CD4-positive, alpha-beta T cell (primary cell): Measurements from ENCODE around the gene FRMD8. TPM values are rescaled to one million over a fixed set of nuclear protein-coding genes. Genes with fewer than 3 reads are reported as not detected.

Experiments
- ATAC-seq: fragments of 200-7000 bp; cut with Tn5 transposase; one replicate; pipeline ENCODE4 v1.10.0; 2022; ENCODE audit warnings: mild to moderate bottlenecking; ENCODE audit not compliant: poor library complexity
- CTCF ChIA-PET: fragments of 350-600 bp; sonication (Branson Sonifier 250); formaldehyde crosslinking; loops from one replicate; lab custom pipeline; 2021; ENCODE audit warnings: antibody characterized with exemption, inconsistent platforms; lab: Charles Lee
- POLR2A ChIA-PET: fragments of 350-600 bp; sonication (Branson Sonifier 250); formaldehyde crosslinking; loops from one replicate; lab custom pipeline; 2021; ENCODE audit warnings: antibody characterized with exemption, inconsistent platforms; lab: Charles Lee
- DNase-seq, 14 experiments: peaks; one replicate each; pipeline ENCODE4 v3.0.0-alpha.2; 2013 to 2020; ENCODE audit warnings: mixed read lengths in 2 of 14
- H3K27ac ChIP-seq, 2 donors: one replicate each; pipeline versions ENCODE4 v1.5.1 to v1.7.0; 2013; ENCODE audit warnings: low read length in 2 of 2, low read depth in 1 of 2, mild to moderate bottlenecking in 1 of 2
- H3K27me3 ChIP-seq, 2 experiments: 1 replicate in 1 of 2; 2 replicates in 1 of 2; pipeline versions ENCODE4 v1.6.1 to v1.7.0; 2013; ENCODE audit warnings: low read length in 2 of 2, control low read depth in 1 of 2, mild to moderate bottlenecking in 1 of 2, moderate library complexity in 1 of 2; ENCODE audit not compliant: insufficient read depth in 2 of 2, control insufficient read depth in 1 of 2
- H3K36me3 ChIP-seq: one replicate; pipeline ENCODE4 v1.6.1; 2013; ENCODE audit warnings: low read length, control low read depth; ENCODE audit not compliant: insufficient read depth
- H3K4me1 ChIP-seq: one replicate; pipeline ENCODE4 v1.6.1; 2013; ENCODE audit warnings: low read length, control low read depth; ENCODE audit not compliant: insufficient read depth
- H3K4me3 ChIP-seq: one replicate; pipeline ENCODE4 v1.5.1; 2013; ENCODE audit warnings: mild to moderate bottlenecking, low read length, moderate library complexity
- H3K9me3 ChIP-seq, 2 experiments: 1 replicate in 1 of 2; 2 replicates in 1 of 2; pipeline versions ENCODE4 v1.6.1 to v1.7.0; 2013; ENCODE audit warnings: low read length in 2 of 2, mild to moderate bottlenecking in 2 of 2, control low read depth in 1 of 2, moderate library complexity in 1 of 2; ENCODE audit not compliant: control insufficient read depth in 1 of 2, insufficient read depth in 1 of 2
- H3K27ac Mint-ChIP-seq: one replicate; pipeline ENCODE4 v1.8.0; 2020; ENCODE audit warnings: mixed read lengths
- H3K27me3 Mint-ChIP-seq: one replicate; pipeline ENCODE4 v1.8.0; 2021; ENCODE audit warnings: mixed read lengths
- H3K36me3 Mint-ChIP-seq: one replicate; pipeline ENCODE4 v1.8.0; 2021; ENCODE audit warnings: low read depth, mixed read lengths
- H3K4me1 Mint-ChIP-seq: one replicate; pipeline ENCODE4 v1.8.0; 2021; ENCODE audit warnings: low read depth, mixed read lengths
- H3K4me3 Mint-ChIP-seq: one replicate; pipeline ENCODE4 v1.8.0; 2020; ENCODE audit warnings: mild to moderate bottlenecking, mixed read lengths
- H3K9me3 Mint-ChIP-seq: one replicate; pipeline ENCODE4 v1.8.0; 2020; ENCODE audit warnings: mixed read lengths
- intact Hi-C, 2 experiments: fragments of 100-400 bp; cut with DNase I in 1 of 2; cut with micrococcal nuclease in 1 of 2; formaldehyde crosslinking; loops; one replicate each; pipeline versions ENCODE4 v1.15.1 to v1.9.0; 2023 to 2025; cut with DNase I, micrococcal nuclease
- total RNA-seq, 174 experiments: library from RNA in 2 of 174; stranded (reverse) in 2 of 174; gene quantifications; one replicate each; pipeline ENCODE4 v1.2.3 and lab custom pipeline; 2021 to 2026
- TF ChIP-seq, protein P1 (sequence below): fragments of 200-600 bp; IDR thresholded peaks from one replicate; pipeline ENCODE4 v1.8.0; 2022; ENCODE audit warnings: antibody characterized with exemption, mild to moderate bottlenecking

The FRMD8 gene
- total RNA-seq, 2 experiments from 2014 or later = 19.4 to 25.3 TPM

DNA sequence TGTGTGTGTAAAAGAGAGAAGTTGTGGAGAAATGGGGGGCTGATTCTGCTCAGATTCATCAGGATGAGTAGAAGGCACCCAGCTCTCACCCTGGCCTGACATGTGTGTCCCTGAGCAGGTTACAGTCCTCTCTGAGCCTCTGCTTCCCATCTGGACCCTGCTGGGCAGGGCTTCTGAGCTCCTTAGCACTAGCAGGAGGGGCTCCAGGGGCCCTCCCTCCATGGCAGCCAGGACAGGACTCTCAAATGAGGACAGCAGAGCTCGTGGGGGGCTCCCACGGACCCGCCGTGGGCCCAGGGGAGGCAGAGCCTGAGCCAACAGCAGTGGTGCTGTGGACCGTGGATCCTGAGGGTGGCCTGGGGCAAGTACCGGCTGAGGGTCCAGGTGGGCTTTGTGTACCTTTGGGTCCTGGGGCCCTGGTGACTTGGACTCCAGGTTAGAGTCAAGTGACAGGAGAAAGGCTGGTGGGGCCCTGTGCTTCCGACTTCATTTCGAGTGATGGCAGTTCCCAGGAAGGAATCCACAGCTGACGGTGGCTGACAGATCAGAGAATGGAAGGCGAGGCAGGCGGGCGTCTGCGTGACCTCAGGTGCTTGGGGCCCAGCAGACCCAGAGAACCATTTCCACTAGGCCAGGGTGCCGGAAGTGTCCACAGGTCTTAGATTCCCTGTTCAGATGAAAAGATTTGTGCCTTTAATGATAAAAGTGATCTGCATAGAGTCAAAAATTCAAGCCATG is 58.0 kb downstream of the FRMD8 start:
- no peaks in the 10 kb centered on the region for H3K9me3 Mint-ChIP-seq
- CTCF ChIA-PET = no interaction called here

DNA sequence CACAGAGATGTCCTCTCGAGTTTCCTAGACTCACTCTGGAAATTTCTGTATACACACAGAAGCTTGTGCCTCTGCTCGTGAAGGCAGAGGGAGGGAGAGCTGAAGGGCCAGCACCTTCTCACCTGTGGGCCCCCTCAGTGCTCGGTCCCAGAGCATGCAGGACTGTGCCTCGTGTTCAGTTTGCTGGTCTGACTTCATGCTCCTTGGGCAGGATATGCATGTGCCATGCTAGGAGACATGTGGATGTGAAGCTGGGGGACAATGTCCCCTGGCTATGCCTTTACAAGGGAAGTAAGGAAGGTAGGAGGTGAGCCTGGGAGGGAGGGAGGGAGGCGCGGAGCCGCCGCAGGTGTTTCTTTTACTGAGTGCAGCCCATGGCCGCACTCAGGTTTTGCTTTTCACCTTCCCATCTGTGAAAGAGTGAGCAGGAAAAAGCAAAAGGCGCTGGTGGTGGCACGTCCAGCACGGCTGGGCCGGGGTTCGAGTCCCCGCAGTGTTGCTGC is 58.7 kb downstream of the FRMD8 start:
- no peak overlapping the region for H3K27ac ChIP-seq
- intact Hi-C loops = no loop called here
- ChIA-PET POLR2A (interaction anchor here (1.3 to 3.2 kb wide), 8 partner anchors 15 to 62 kb away, joined by 3 to 15 read pairs (median 5); partner anchors contain the start of genes MALAT1 and NEAT1), CTCF (no interaction called here)
- Mint-ChIP-seq H3K4me1 (peaks cover 26% of the 10 kb centered on the region), H3K36me3 (peaks cover 31% of the 10 kb centered on the region), H3K27me3 (no peaks in the 10 kb centered on the region), H3K27ac (no peak overlapping the region), H3K4me3 (no peak overlapping the region), H3K9me3 (no peaks in the 10 kb centered on the region)
- H3K36me3 ChIP-seq = peaks cover 36% of the 10 kb centered on the region
- H3K27me3 ChIP-seq = no peaks in the 10 kb centered on the region
- peaks cover 28% of the 10 kb centered on the region for H3K4me1 ChIP-seq
- H3K4me3 ChIP-seq = no peak overlapping the region
- H3K9me3 ChIP-seq = peaks cover 0 to 7% of the 10 kb centered on the region in 2 experiments
- ATAC-seq = no peak
- TF ChIP-seq, protein P1, sequence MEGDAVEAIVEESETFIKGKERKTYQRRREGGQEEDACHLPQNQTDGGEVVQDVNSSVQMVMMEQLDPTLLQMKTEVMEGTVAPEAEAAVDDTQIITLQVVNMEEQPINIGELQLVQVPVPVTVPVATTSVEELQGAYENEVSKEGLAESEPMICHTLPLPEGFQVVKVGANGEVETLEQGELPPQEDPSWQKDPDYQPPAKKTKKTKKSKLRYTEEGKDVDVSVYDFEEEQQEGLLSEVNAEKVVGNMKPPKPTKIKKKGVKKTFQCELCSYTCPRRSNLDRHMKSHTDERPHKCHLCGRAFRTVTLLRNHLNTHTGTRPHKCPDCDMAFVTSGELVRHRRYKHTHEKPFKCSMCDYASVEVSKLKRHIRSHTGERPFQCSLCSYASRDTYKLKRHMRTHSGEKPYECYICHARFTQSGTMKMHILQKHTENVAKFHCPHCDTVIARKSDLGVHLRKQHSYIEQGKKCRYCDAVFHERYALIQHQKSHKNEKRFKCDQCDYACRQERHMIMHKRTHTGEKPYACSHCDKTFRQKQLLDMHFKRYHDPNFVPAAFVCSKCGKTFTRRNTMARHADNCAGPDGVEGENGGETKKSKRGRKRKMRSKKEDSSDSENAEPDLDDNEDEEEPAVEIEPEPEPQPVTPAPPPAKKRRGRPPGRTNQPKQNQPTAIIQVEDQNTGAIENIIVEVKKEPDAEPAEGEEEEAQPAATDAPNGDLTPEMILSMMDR = no peak
- peak in 1 of 14 experiments; percentile 27 for DNase-seq

More for the DNA sequence above, 58.0 kb downstream of the FRMD8 start:
- Mint-ChIP-seq H3K27me3 (no peaks in the 10 kb centered on the region), H3K27ac (no peak overlapping the region), H3K4me3 (no peak overlapping the region), H3K36me3 (peaks cover 37% of the 10 kb centered on the region), H3K4me1 (peaks cover 32% of the 10 kb centered on the region)
- no peaks in the 10 kb centered on the region for H3K27me3 ChIP-seq
- peak in 2 of 14 experiments; percentile 9 to 18 for DNase-seq
- no peak overlapping the region for H3K27ac ChIP-seq
- peaks cover 35% of the 10 kb centered on the region for H3K4me1 ChIP-seq
- TF ChIP-seq, protein P1 = no peak
- intact Hi-C loops = no loop called here
- peaks cover 39% of the 10 kb centered on the region for H3K36me3 ChIP-seq
- H3K4me3 ChIP-seq = no peak overlapping the region
- ATAC-seq = no peak
- peaks cover 0 to under 1% of the 10 kb centered on the region in 2 experiments for H3K9me3 ChIP-seq
- POLR2A ChIA-PET = interaction anchor here (0.7 to 2.0 kb wide), 9 partner anchors 19 to 63 kb away, joined by 3 to 6 read pairs (median 4); partner anchors contain the start of gene MALAT1

DNA sequence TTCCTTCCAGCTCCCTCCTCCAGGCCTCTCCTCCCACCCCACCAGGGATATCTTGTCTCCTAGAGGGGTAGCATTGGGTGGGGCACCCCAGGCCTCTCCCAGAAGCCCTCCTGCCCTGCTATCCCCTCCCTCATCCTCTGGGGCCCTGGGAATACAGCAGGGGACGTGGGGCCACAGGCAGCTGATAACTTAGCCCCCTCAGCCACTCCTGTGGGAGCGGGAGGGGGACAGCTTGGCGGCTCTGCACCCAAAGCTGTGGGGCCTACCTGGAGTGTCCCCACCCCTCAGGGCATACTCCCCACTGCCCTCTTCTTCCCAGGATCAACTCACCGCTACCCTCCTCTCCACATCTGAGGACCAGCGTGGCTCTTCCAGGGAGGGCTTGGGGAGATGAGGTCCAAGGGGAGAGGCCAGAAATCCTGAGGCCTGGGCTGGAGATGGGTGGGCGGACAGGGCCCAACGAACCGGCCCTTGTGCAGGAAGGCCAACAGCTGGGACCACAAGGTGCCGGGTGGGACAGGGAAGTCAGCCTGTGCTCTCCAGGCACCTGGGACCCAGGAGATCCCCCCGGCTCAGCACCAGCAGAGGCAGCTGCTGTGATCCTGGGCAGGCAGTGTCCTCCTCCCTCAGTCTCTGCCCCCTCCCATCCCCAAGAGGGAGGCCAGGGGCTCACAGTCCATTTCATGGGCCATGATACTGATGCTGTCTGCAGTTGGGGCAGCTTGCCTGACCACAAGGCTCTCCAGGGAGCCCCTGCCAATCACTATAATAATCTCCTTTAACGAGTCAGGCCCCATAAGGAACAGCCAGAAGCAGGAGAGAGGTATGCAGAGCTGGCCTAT is 59.4 kb downstream of the FRMD8 start:
- H3K27me3 ChIP-seq = no peaks in the 10 kb centered on the region
- H3K4me1 ChIP-seq = peaks cover 21% of the 10 kb centered on the region
- no peak overlapping the region for H3K4me3 ChIP-seq
- H3K36me3 ChIP-seq = peaks cover 34% of the 10 kb centered on the region
- H3K27ac Mint-ChIP-seq = peak overlapping the region; percentile 39
- DNase-seq (peak in 2 of 14 experiments; percentile 9 to 20), ATAC-seq (no peak)
- intact Hi-C loops = no loop called here
- peaks cover 0 to 13% of the 10 kb centered on the region in 2 experiments for H3K9me3 ChIP-seq
- peaks cover 29% of the 10 kb centered on the region for H3K36me3 Mint-ChIP-seq
- H3K4me3 Mint-ChIP-seq = no peak overlapping the region
- H3K27ac ChIP-seq = no peak overlapping the region
- H3K27me3 Mint-ChIP-seq = no peaks in the 10 kb centered on the region
- H3K4me1 Mint-ChIP-seq = peaks cover 21% of the 10 kb centered on the region
- ChIA-PET CTCF (interaction anchor here (1.6 kb wide), 1 partner anchor 65 kb away, joined by 3 read pairs; no protein-coding TSS in a partner anchor), POLR2A (interaction anchor here (1.0 to 3.2 kb wide), 12 partner anchors 15 to 61 kb away, joined by 3 to 15 read pairs (median 5); partner anchors contain the start of genes MALAT1 and NEAT1)
- TF ChIP-seq, protein P1 = no peak
- no peaks in the 10 kb centered on the region for H3K9me3 Mint-ChIP-seq
